HCT116 (cell line): ENCODE measurements around the gene RAP2C. TPM values are rescaled to one million over a fixed set of nuclear protein-coding genes. Genes with fewer than 3 reads are reported as not detected.
A peak's percentile ranks its signal among the peaks of the same experiment; 100 is the strongest.

Source experiments
- ATAC-seq: fragments of 200-7000 bp; cut with Tn5 transposase; 2 replicates; pipeline ENCODE4 v1.9.1; 2020; ENCODE audit warnings: mild to moderate bottlenecking, moderate library complexity
- BruUV-seq: library from RNA; stranded (reverse); fragments of 400-500 nt; replicated peaks from 2 replicates; lab custom pipeline; 2021; lab: Mats Ljungman, UMichigan
- CTCF ChIA-PET: fragments of 300-600 bp; sonication (Branson Sonifier 250); formaldehyde crosslinking; loops from one replicate; lab custom pipeline; 2021; ENCODE audit warnings: antibody characterized with exemption; lab: Charles Lee
- POLR2A ChIA-PET: fragments of 300-600, 350-600 bp; sonication (Branson Sonifier 250); formaldehyde crosslinking; loops from one replicate; lab custom pipeline; 2021; ENCODE audit warnings: antibody characterized with exemption; lab: Charles Lee
- RAD21 ChIA-PET, 2 experiments: fragments of 300-600 bp; sonication (Branson Sonifier 250); formaldehyde crosslinking; loops; one replicate each; lab custom pipeline; 2023; ENCODE audit warnings: low total read pairs in 2 of 2; ENCODE audit not compliant: uncharacterized antibody in 2 of 2, unreplicated experiment in 2 of 2, low non-redundant PET in 1 of 2; lab: Charles Lee
- DNase-seq: peaks from one replicate; pipeline ENCODE4 v3.0.0-alpha.2; 2010; ENCODE audit warnings: low read depth, low spot score
- H2AFZ ChIP-seq: fragments of 200-600 bp; shearing (Covaris generic), sonication (generic); 2 replicates; pipeline ENCODE4 v1.6.1; 2017; ENCODE audit warnings: low read depth, mixed run types, mixed read lengths, antibody characterized with exemption, low read length; ENCODE audit not compliant: poor library complexity, severe bottlenecking
- H3K27ac ChIP-seq: 2 replicates; pipeline ENCODE4 v1.5.1; 2012; ENCODE audit warnings: low read depth, low read length
- H3K27me3 ChIP-seq: fragments of 200-600 bp; sonication (generic); 2 replicates; pipeline ENCODE4 v1.6.1; 2016; ENCODE audit warnings: mixed run types, low read length, mixed read lengths; ENCODE audit not compliant: insufficient read depth
- H3K36me3 ChIP-seq, 2 experiments: fragments of 200-500 bp in 1 of 2; fragments of 200-600 bp in 1 of 2; sonication (Bioruptor generic) in 1 of 2; sonication (generic) in 1 of 2; 2 replicates each; pipeline versions ENCODE4 v1.5.1 to v1.6.1; 2014 to 2016; ENCODE audit warnings: low read length in 2 of 2, inconsistent platforms in 1 of 2, mixed read lengths in 1 of 2, mixed run types in 1 of 2; ENCODE audit not compliant: insufficient read depth in 2 of 2, control insufficient read depth in 1 of 2
- H3K4me1 ChIP-seq, 2 experiments: fragments of 200-600 bp in 1 of 2; sonication (generic) in 1 of 2; 2 replicates each; pipeline versions ENCODE4 v1.5.1 to v1.6.1; 2012 to 2017; ENCODE audit warnings: low read length in 2 of 2, inconsistent platforms in 1 of 2, mild to moderate bottlenecking in 1 of 2, mixed read lengths in 1 of 2, mixed run types in 1 of 2, moderate library complexity in 1 of 2; ENCODE audit not compliant: insufficient read depth in 2 of 2, control insufficient read depth in 1 of 2
- H3K4me2 ChIP-seq: fragments of 200-600 bp; sonication (generic); 2 replicates; pipeline ENCODE4 v1.6.1; 2017; ENCODE audit warnings: mixed run types, low read length, mixed read lengths
- H3K4me3 ChIP-seq, 2 experiments: fragments of 200-600 bp in 1 of 2; sonication (generic) in 1 of 2; replicated peaks in 1 of 2; 2 replicates each; pipeline ENCODE4 v1.5.1; 2011 to 2016; ENCODE audit warnings: low read length in 2 of 2, control low read depth in 1 of 2, low read depth in 1 of 2, mild to moderate bottlenecking in 1 of 2, mixed read lengths in 1 of 2, mixed run types in 1 of 2
- H3K79me2 ChIP-seq: fragments of 200-600 bp; sonication (generic); 2 replicates; pipeline ENCODE4 v1.6.1; 2017; ENCODE audit warnings: mild to moderate bottlenecking, mixed run types, low read length, moderate library complexity, mixed read lengths; ENCODE audit not compliant: insufficient read depth
- H3K9ac ChIP-seq: fragments of 200-600 bp; sonication (generic); 2 replicates; pipeline ENCODE4 v1.6.1; 2016; ENCODE audit warnings: low read length, mixed read lengths
- H3K9me2 ChIP-seq: fragments of 200-600 bp; sonication (generic), shearing (Covaris generic); 2 replicates; pipeline ENCODE4 v1.6.1; 2017; ENCODE audit warnings: mixed run types, mild to moderate bottlenecking, moderate library complexity; ENCODE audit not compliant: insufficient read depth
- H3K9me3 ChIP-seq, 2 experiments: fragments of 200-500 bp in 1 of 2; fragments of 200-600 bp in 1 of 2; sonication (Bioruptor generic) in 1 of 2; sonication (generic) in 1 of 2; 2 replicates each; pipeline ENCODE4 v1.6.1; 2014 to 2017; ENCODE audit warnings: low read length in 2 of 2, mixed read lengths in 2 of 2, inconsistent platforms in 1 of 2, low read depth in 1 of 2, mild to moderate bottlenecking in 1 of 2, mixed run types in 1 of 2, moderate library complexity in 1 of 2; ENCODE audit not compliant: control insufficient read depth in 1 of 2, insufficient read depth in 1 of 2
- H4K20me1 ChIP-seq: fragments of 200-600 bp; sonication (generic), shearing (Covaris generic); 2 replicates; pipeline ENCODE4 v1.6.1; 2017; ENCODE audit warnings: mixed run types, mild to moderate bottlenecking, moderate library complexity; ENCODE audit not compliant: insufficient read depth
- EZH2phosphoT487 ChIP-seq: fragments of 200-600 bp; IDR thresholded peaks from 2 replicates; pipeline ENCODE4 v1.6.1; 2018; ENCODE audit warnings: antibody characterized with exemption, borderline replicate concordance
- JUND ChIP-seq: IDR thresholded peaks from 2 replicates; pipeline ENCODE4 v1.6.1; 2012
- RAD21 ChIP-seq: IDR thresholded peaks from 2 replicates; pipeline ENCODE4 v1.6.1; 2012; ENCODE audit warnings: low read depth, mild to moderate bottlenecking
- SIN3A ChIP-seq: IDR thresholded peaks from 2 replicates; pipeline ENCODE4 v1.6.1; 2012; ENCODE audit warnings: low read depth
- SP1 ChIP-seq: IDR thresholded peaks from 2 replicates; pipeline ENCODE4 v1.6.1; 2012; ENCODE audit warnings: low read depth
- ZBTB33 ChIP-seq: IDR thresholded peaks from 2 replicates; pipeline ENCODE4 v1.6.1; 2011; ENCODE audit warnings: mild to moderate bottlenecking, low read length, moderate library complexity; ENCODE audit not compliant: insufficient replicate concordance; ENCODE audit errors: extremely low read depth
- intact Hi-C: fragments of 100-400 bp; cut with micrococcal nuclease; formaldehyde crosslinking; loops from 2 replicates; pipeline ENCODE4 v1.10.0; 2022
- total RNA-seq: library from RNA; stranded (reverse); gene quantifications from one replicate; pipeline ENCODE4 v1.2.1, GENCODE V29; 2021; ENCODE audit not compliant: unreplicated experiment

RAP2C gene
- total RNA-seq, 1 experiment from 2014 or later: 19.9 TPM

DNA sequence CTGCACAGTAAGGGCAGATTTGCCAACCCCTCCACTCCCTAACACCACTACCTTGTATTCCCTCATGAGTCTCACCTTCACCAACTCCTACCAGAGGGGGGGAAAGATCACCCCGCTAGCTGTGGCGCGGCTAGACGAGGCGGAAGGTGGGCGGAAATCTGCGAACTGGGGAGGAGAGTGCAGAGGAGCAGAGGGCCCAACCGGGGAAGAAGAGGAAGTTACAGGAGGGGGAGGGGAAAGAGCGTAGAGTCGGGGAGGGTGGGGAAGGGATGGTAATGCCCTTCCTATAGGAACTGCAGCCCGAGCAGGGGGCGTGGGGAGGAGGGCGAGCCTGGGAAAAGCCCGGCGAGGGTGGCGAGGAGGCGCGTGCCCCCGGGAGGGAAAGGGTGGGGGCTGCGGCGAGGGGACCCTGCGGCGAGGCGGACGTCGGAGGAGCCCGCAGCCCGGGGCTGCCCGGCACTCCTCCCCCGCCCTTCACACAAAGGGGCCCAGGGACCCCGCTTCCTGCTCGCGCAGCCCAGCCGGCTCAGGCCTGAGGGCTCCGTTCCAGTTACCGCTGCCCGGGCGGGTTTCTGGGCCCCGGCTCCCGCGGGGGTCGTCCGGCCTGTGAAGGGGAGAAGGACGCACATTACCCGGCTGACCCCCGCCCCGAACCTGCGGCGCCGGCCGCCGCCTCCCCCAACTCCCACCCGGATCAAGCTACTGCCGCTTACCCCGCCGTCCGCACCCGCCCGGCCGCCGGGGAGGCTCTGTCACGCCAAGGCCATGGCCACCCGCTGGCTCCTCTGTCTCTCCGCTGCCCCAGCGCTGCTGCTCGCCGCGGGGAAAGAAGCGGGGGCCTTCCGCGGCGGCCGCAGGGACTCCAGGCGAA lies 1.8 kb downstream of the RAP2C start (continued):
- TF ChIP-seq ZBTB33 (no peak), SP1 (peak; percentile 42), RAD21 (no peak)

GRCh38 chrX:132216806-132217202 lies 2.4 kb downstream of the RAP2C start:
- ChIA-PET POLR2A (no interaction called here), CTCF (no interaction called here)
- TSS peak; percentile 59 for BruUV-seq

More at GRCh38 chrX:132216806-132217202, 2.4 kb downstream of the RAP2C start:
- Histone ChIP-seq H3K4me3 (peak overlapping the region; percentile 66 to 75), H3K27ac (peak overlapping the region; percentile 80), H3K36me3 (peaks cover 0 to 8% of the 10 kb centered on the region in 2 experiments; a peak in 2 of 4 replicates), H3K4me2 (peak overlapping the region; percentile 76), H3K9ac (peak overlapping the region; percentile 74), H4K20me1 (no peaks in the 10 kb centered on the region), H3K79me2 (peaks cover 40% of the 10 kb centered on the region), H3K9me3 (no peaks in the 10 kb centered on the region)
- RAD21 ChIA-PET: no interaction called here
- DNase-seq: no peak
- TF ChIP-seq SIN3A: peak; percentile 49; the same call in 1 of the 2 replicates
- no peak for TF ChIP-seq JUND
- no peak for TF ChIP-seq EZH2phosphoT487
- TF ChIP-seq, all 23 proteins: peak for 1
- H2AFZ ChIP-seq: no peak overlapping the region
- intact Hi-C loops: no loop called here
- 0 out of 2 replicates have a peak, but pooled peaks have one; percentile 1 for ATAC-seq
- H3K9me2 ChIP-seq: no peaks in the 10 kb centered on the region
- H3K4me1 ChIP-seq: peaks cover 0 to 11% of the 10 kb centered on the region in 2 experiments; a peak in 3 of 4 replicates
- H3K27me3 ChIP-seq: no peaks in the 10 kb centered on the region
